ENCODE data around the gene ARMC10. TPM values are rescaled to one million over a fixed set of nuclear protein-coding genes. Genes with fewer than 3 reads are reported as not detected.
"Not testable (repeated sequence)": the region's sequence is repeated elsewhere in the genome, so short reads cannot be mapped to it uniquely, and the experiment has no call there.

ARMC10 gene
- total RNA-seq, 4 donors from 2014 or later, result 12.7 to 50.7 (median 27.0) TPM

DNA sequence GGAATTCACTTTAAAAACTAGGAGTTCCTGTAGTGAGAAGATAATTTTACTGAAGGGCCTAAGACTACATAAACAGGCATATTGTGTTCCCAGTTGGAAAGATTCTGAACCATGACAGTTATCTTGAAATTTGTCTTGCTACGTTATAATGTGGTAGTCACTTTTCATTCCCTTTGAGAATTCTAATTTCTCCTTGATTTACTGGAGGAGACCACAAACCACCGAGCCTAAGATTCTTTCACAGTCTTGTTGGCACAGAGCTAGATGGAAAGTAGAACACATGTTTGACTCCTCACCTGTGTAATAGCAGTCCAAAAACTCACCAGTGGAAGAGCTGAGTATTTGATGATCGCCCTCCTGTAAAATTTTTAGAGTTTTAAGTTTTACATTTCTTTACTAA lies 4.9 kb downstream of the ARMC10 start:
- H3K27me3 ChIP-seq, result no peaks in the 10 kb centered on the region
- H3K9me3 ChIP-seq, result no peaks in the 10 kb centered on the region
- in situ Hi-C loops (cut with MboI; ENCODE audit: low pct_ligation_motif_present in 1 of 4, low pct_unique_long_range_greater_than_20kb in 1 of 4, low sequenced_read_pairs in 3 of 4) (loop anchor here in 1 of 4 donors (25.0 kb wide), 1 partner anchor 207 kb away; the partner anchor contains the start of gene PMPCB), intact Hi-C loops (cut with DNase I; ENCODE audit: low total_unique reads) (no loop called here)
- DNase-seq, result no peak
- H3K4me1 ChIP-seq, result peaks cover 9 to 14% (median 12%) of the 10 kb centered on the region in 4 donors
- 86 to 89% methylated on average over 3 of the region's 3 CpGs for WGBS, 2 donors (ENCODE audit: low coverage in 1 of 2)
- H3K36me3 ChIP-seq, result peaks cover 0 to 18% (median 4%) of the 10 kb centered on the region in 4 donors
- H3K4me3 ChIP-seq, result no peak overlapping the region
- no peak for TF ChIP-seq EP300 (IDR thresholded peaks at IDR 0.05; ENCODE audit: low read depth)
- no peak for TF ChIP-seq POLR2AphosphoS5 (IDR thresholded peaks at IDR 0.05)
- TF ChIP-seq, protein P1, sequence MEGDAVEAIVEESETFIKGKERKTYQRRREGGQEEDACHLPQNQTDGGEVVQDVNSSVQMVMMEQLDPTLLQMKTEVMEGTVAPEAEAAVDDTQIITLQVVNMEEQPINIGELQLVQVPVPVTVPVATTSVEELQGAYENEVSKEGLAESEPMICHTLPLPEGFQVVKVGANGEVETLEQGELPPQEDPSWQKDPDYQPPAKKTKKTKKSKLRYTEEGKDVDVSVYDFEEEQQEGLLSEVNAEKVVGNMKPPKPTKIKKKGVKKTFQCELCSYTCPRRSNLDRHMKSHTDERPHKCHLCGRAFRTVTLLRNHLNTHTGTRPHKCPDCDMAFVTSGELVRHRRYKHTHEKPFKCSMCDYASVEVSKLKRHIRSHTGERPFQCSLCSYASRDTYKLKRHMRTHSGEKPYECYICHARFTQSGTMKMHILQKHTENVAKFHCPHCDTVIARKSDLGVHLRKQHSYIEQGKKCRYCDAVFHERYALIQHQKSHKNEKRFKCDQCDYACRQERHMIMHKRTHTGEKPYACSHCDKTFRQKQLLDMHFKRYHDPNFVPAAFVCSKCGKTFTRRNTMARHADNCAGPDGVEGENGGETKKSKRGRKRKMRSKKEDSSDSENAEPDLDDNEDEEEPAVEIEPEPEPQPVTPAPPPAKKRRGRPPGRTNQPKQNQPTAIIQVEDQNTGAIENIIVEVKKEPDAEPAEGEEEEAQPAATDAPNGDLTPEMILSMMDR (IDR thresholded peaks at IDR 0.05), result no peak
- no peak for TF ChIP-seq POLR2A (IDR thresholded peaks at IDR 0.05)
- H3K27ac ChIP-seq, result no peak overlapping the region

DNA sequence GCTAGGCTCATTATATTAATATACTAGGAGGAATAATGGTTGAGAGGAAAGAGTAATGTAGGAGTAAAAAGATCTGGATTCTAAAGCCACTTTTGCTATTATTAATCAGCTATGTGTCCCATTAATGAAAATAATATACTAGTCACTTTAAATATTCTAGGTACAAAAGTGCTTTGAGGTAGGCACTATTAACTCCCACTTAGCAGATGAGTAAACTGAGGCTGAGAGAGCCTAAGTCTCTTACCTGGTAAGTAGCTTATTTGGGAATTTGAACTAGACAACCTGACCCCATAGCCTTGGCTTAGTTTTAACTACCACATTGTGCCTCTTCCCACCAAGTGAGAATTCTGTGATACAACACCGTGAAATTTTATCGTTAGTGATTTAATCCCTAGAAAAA lies 6.0 kb downstream of the ARMC10 start:
- Histone ChIP-seq H3K4me1 (peaks cover 6 to 12% (median 10%) of the 10 kb centered on the region in 4 donors), H3K9me3 (no peaks in the 10 kb centered on the region), H3K27ac (no peak overlapping the region), H3K27me3 (no peaks in the 10 kb centered on the region), H3K36me3 (peaks cover 0 to 19% (median 4%) of the 10 kb centered on the region in 4 donors), H3K4me3 (no peak overlapping the region)
- intact Hi-C loops (cut with DNase I; ENCODE audit: low total_unique reads), result no loop called here
- in situ Hi-C loops (cut with MboI; ENCODE audit: low pct_ligation_motif_present in 1 of 4, low pct_unique_long_range_greater_than_20kb in 1 of 4, low sequenced_read_pairs in 3 of 4), result loop anchor here in 1 of 4 donors (25.0 kb wide), 1 partner anchor 206 kb away; the partner anchor contains the start of gene PMPCB
- 97 to 98% methylated on average over 2 of the region's 2 CpGs for WGBS, 2 donors (ENCODE audit: low coverage in 1 of 2)
- no peak for TF ChIP-seq EP300 (IDR thresholded peaks at IDR 0.05; ENCODE audit: low read depth)
- no peak for DNase-seq

DNA sequence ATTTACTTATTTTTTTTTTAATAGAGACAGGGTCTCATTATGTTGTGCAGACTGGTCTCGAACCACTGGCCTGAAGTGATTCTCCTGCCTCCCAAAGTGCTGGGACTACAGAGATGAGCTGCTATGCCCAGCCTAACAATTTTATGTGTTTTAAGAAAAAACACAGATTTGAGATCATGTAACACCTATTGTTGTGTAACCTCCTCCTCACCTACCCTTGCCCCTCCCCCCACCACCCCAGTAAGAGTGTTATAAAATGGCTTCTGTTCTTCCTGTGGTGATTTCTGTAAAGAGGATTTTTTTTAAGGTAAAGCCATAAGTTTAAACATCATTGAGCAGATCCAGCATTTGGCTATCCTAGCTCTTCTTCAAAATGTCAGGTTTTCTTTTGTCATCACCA lies 7.6 kb downstream of the ARMC10 start:
- in situ Hi-C loops (cut with MboI; ENCODE audit: low pct_ligation_motif_present in 1 of 4, low pct_unique_long_range_greater_than_20kb in 1 of 4, low sequenced_read_pairs in 3 of 4) (loop anchor here in 1 of 4 donors (25.0 kb wide), 1 partner anchor 205 kb away; the partner anchor contains the start of gene PMPCB), intact Hi-C loops (cut with DNase I; ENCODE audit: low total_unique reads) (no loop called here)
- WGBS, 2 donors (ENCODE audit: low coverage in 1 of 2), result 83 to 98% methylated on average over 1 of the region's 1 CpG

DNA sequence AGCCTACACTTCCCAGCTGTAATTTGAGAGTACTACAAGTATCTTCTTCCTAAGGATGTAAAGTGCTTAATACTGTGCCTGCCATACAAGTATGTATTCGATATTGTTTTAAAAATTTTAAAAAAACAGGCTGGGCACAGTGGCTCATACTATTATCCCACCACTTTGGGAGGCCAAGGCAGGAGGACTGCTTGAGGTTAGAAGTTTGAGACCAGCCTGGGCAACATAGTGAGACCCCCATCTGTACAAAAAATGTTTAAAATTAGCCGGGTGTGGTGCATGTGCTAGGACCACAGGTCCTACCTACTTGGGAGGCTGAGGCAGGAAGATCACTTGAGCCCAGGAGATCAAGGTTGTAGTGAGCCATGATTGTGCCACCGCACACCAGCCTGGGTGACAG lies 8.3 kb downstream of the ARMC10 start:
- WGBS, 2 donors (ENCODE audit: low coverage in 1 of 2), result 92 to 95% methylated on average over 2 to 3 of the region's 3 CpGs
- H3K4me3 ChIP-seq, result no peak overlapping the region
- H3K27me3 ChIP-seq, result no peaks in the 10 kb centered on the region
- H3K36me3 ChIP-seq, result peaks cover 0 to 28% (median 4%) of the 10 kb centered on the region in 4 donors
- intact Hi-C loops (cut with DNase I; ENCODE audit: low total_unique reads), result no loop called here
- DNase-seq, result no peak
- TF ChIP-seq EP300 (IDR thresholded peaks at IDR 0.05; ENCODE audit: low read depth) (no peak), POLR2AphosphoS5 (IDR thresholded peaks at IDR 0.05) (no peak), POLR2A (IDR thresholded peaks at IDR 0.05) (no peak)
- TF ChIP-seq, protein P1 (IDR thresholded peaks at IDR 0.05), result no peak
- H3K4me1 ChIP-seq, result no peaks in the 10 kb centered on the region
- in situ Hi-C loops (cut with MboI; ENCODE audit: low pct_ligation_motif_present in 1 of 4, low pct_unique_long_range_greater_than_20kb in 1 of 4, low sequenced_read_pairs in 3 of 4), result loop anchor here in 1 of 4 donors (25.0 kb wide), 1 partner anchor 204 kb away; the partner anchor contains the start of gene PMPCB
- H3K27ac ChIP-seq, result no peak overlapping the region
- no peaks in the 10 kb centered on the region for H3K9me3 ChIP-seq

More for the DNA sequence above, 7.6 kb downstream of the ARMC10 start:
- DNase-seq, result no peak
- TF ChIP-seq, protein P1 (IDR thresholded peaks at IDR 0.05), result no peak
- TF ChIP-seq POLR2AphosphoS5 (IDR thresholded peaks at IDR 0.05), result no peak
- TF ChIP-seq EP300 (IDR thresholded peaks at IDR 0.05; ENCODE audit: low read depth), result no peak
- no peak for TF ChIP-seq POLR2A (IDR thresholded peaks at IDR 0.05)
- no peaks in the 10 kb centered on the region for H3K9me3 ChIP-seq
- no peak overlapping the region for H3K27ac ChIP-seq
- H3K4me1 ChIP-seq, result no peaks in the 10 kb centered on the region
- no peak overlapping the region for H3K4me3 ChIP-seq
- peaks cover 0 to 20% (median 4%) of the 10 kb centered on the region in 4 donors for H3K36me3 ChIP-seq
- no peaks in the 10 kb centered on the region for H3K27me3 ChIP-seq

DNA sequence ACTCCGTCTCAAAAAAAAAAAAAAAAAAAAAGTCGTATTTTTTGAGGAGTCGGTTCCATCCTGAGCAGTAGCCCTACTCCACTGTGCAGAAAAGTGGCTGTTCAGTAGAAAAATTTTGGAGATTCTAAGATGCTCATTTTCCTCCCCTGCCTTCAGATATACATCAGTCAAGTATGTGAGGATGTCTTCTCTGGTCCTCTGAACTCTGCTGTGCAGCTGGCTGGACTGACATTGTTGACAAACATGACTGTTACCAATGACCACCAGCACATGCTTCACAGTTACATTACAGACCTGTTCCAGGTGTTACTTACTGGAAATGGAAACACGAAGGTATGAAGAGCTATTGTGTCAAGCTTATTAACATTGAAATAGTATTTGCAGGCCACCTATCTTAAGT lies 17.4 kb downstream of the ARMC10 start:
- intact Hi-C loops (cut with DNase I; ENCODE audit: low total_unique reads); H3K4me3 ChIP-seq; H3K27ac ChIP-seq; H3K27me3 ChIP-seq; H3K9me3 ChIP-seq; DNase-seq; H3K4me1 ChIP-seq: not testable (repeated sequence)
- peaks cover 0 to 25% (median 4%) of the 10 kb centered on the region in 4 donors for H3K36me3 ChIP-seq
- 63 to 95% methylated on average over 2 to 4 of the region's 4 CpGs for WGBS, 2 donors (ENCODE audit: low coverage in 1 of 2)
- in situ Hi-C loops (cut with MboI; ENCODE audit: low pct_ligation_motif_present in 1 of 4, low pct_unique_long_range_greater_than_20kb in 1 of 4, low sequenced_read_pairs in 3 of 4), result loop anchor here in 1 of 4 donors (25.0 kb wide), 1 partner anchor 195 kb away; the partner anchor contains the start of gene PMPCB
